Nasal cavity respiratory epithelium epithelial cell of viscerocranial mucosa (primary cell): ENCODE data around the gene MACC1. TPM values are rescaled to one million over a fixed set of nuclear protein-coding genes. Genes with fewer than 3 reads are reported as not detected.

Experiments used
- total RNA-seq: library from RNA; depleted of rRNA; stranded (reverse); fragments of >200 nt; gene quantifications from 2 replicates; pipeline ENCODE4 v1.2.3, GENCODE V29; 2014

The MACC1 gene
- 38.3 and 59.4 TPM in 2 replicates for total RNA-seq

GRCh38 chr7:20217193-20217948, at the start of gene MACC1:
MACC1 (minus strand) TSS chr7:20217384; CDS start chr7:20161862, 55,522 bp downstream.

Other genes starting within 250 kb of the MACC1 start
- gene ITGB8, start 113.5 kb upstream of the MACC1 start, total RNA-seq, result 7.9 and 80.3 TPM in 2 replicates